ENCODE data around the gene ENTPD2. TPM values are rescaled to one million over a fixed set of nuclear protein-coding genes. Genes with fewer than 3 reads are reported as not detected.

Gene ENTPD2
- total RNA-seq, 6 donors from 2014 or later: 0.34 to 0.98 (median 0.55) TPM; not detected in 2

GRCh38 chr9:137083394-137084004, 29.6 kb upstream of the ENTPD2 start:
- peak overlapping the region in 2 of 4 donors; percentile 23 to 40 for H3K27ac ChIP-seq
- H3K4me1 ChIP-seq: peaks cover 17 to 42% (median 19%) of the 10 kb centered on the region in 4 donors
- no peaks in the 10 kb centered on the region for H3K27me3 ChIP-seq
- no peak overlapping the region for H3K4me3 ChIP-seq
- DNase-seq: no peak
- ATAC-seq (ENCODE audit: low FRiP score in 2 of 2): peak in 1 of 2 donors; percentile 41
- no peaks in the 10 kb centered on the region for H3K9me3 ChIP-seq
- no peak for TF ChIP-seq EP300 (IDR thresholded peaks at IDR 0.05)
- no peak for TF ChIP-seq CTCF (IDR thresholded peaks at IDR 0.05)
- no peak for TF ChIP-seq POLR2A (IDR thresholded peaks at IDR 0.05)
- TF ChIP-seq POLR2AphosphoS5 (IDR thresholded peaks at IDR 0.05): no peak
- WGBS, 2 donors: 80 to 85% methylated on average over 8 to 11 of the region's 12 CpGs
- H3K36me3 ChIP-seq: peaks cover 0 to 51% (median 37%) of the 10 kb centered on the region in 4 donors

GRCh38 chr9:137082925-137083290, 29.0 kb upstream of the ENTPD2 start:
- H3K9me3 ChIP-seq: no peaks in the 10 kb centered on the region
- peaks cover 0 to 51% (median 37%) of the 10 kb centered on the region in 4 donors for H3K36me3 ChIP-seq
- H3K4me1 ChIP-seq: peaks cover 21 to 46% (median 24%) of the 10 kb centered on the region in 4 donors
- ATAC-seq (ENCODE audit: low FRiP score in 2 of 2) (no peak), DNase-seq (no peak)
- no peak overlapping the region for H3K4me3 ChIP-seq
- H3K27ac ChIP-seq: peak overlapping the region in 1 of 4 donors; percentile 23
- TF ChIP-seq CTCF (IDR thresholded peaks at IDR 0.05): no peak
- no peak for TF ChIP-seq POLR2AphosphoS5 (IDR thresholded peaks at IDR 0.05)
- no peak for TF ChIP-seq EP300 (IDR thresholded peaks at IDR 0.05)
- TF ChIP-seq POLR2A (IDR thresholded peaks at IDR 0.05): no peak
- no peaks in the 10 kb centered on the region for H3K27me3 ChIP-seq
- 92 to 94% methylated on average over 7 to 8 of the region's 8 CpGs for WGBS, 2 donors

GRCh38 chr9:137082222-137082924, 28.5 kb upstream of the ENTPD2 start:
- no peak for ATAC-seq (ENCODE audit: low FRiP score in 2 of 2)
- Histone ChIP-seq H3K36me3 (peaks cover 0 to 51% (median 37%) of the 10 kb centered on the region in 4 donors), H3K9me3 (no peaks in the 10 kb centered on the region), H3K27me3 (peaks cover 0 to 3% (median 0%) of the 10 kb centered on the region in 4 donors), H3K27ac (no peak overlapping the region), H3K4me1 (peaks cover 18 to 46% (median 21%) of the 10 kb centered on the region in 4 donors), H3K4me3 (no peak overlapping the region)
- 96% methylated on average over 15 of the region's 16 CpGs; no CpG with 5 or more reads in 1 of the 2 donors for WGBS, 2 donors
- no peak for DNase-seq
- no peak for TF ChIP-seq EP300 (IDR thresholded peaks at IDR 0.05)
- no peak for TF ChIP-seq POLR2AphosphoS5 (IDR thresholded peaks at IDR 0.05)
- no peak for TF ChIP-seq CTCF (IDR thresholded peaks at IDR 0.05)
- no peak for TF ChIP-seq POLR2A (IDR thresholded peaks at IDR 0.05)

GRCh38 chr9:137080260-137081122, 26.6 kb upstream of the ENTPD2 start:
- Histone ChIP-seq H3K27ac (no peak overlapping the region), H3K9me3 (no peaks in the 10 kb centered on the region), H3K36me3 (peaks cover 0 to 51% (median 37%) of the 10 kb centered on the region in 4 donors), H3K27me3 (peaks cover 0 to 6% (median 0%) of the 10 kb centered on the region in 4 donors), H3K4me3 (no peak overlapping the region), H3K4me1 (peaks cover 16 to 42% (median 20%) of the 10 kb centered on the region in 4 donors)
- WGBS, 2 donors: 93 to 95% methylated on average over 6 to 17 of the region's 24 CpGs
- TF ChIP-seq POLR2AphosphoS5 (IDR thresholded peaks at IDR 0.05): no peak
- no peak for TF ChIP-seq POLR2A (IDR thresholded peaks at IDR 0.05)
- no peak for TF ChIP-seq EP300 (IDR thresholded peaks at IDR 0.05)
- no peak for TF ChIP-seq CTCF (IDR thresholded peaks at IDR 0.05)
- DNase-seq (no peak), ATAC-seq (ENCODE audit: low FRiP score in 2 of 2) (no peak)

Data from upper lobe of left lung (tissue), 6 donors.